Suprapubic skin (tissue), 4 donors: ENCODE data around the gene CREB5. TPM values are rescaled to one million over a fixed set of nuclear protein-coding genes. Genes with fewer than 3 reads are reported as not detected.

ENCODE experiments used
- DNase-seq, 2 donors: peaks; one replicate each; pipeline ENCODE4 v3.0.0-alpha.2; 2019; ENCODE audit warnings: low spot score in 2 of 2
- H3K27ac ChIP-seq: fragments of 200-600 bp; sonication (generic); one replicate; pipeline ENCODE4 v1.5.1; 2019
- H3K27me3 ChIP-seq: fragments of 200-600 bp; sonication (generic); one replicate; pipeline ENCODE4 v1.5.1; 2019
- H3K36me3 ChIP-seq: fragments of 200-600 bp; sonication (generic); one replicate; pipeline ENCODE4 v1.5.1; 2019
- H3K4me1 ChIP-seq: fragments of 200-600 bp; sonication (generic); one replicate; pipeline ENCODE4 v1.5.1; 2019
- H3K4me3 ChIP-seq: fragments of 200-600 bp; sonication (generic); one replicate; pipeline ENCODE4 v1.5.1; 2019; ENCODE audit warnings: mild to moderate bottlenecking
- H3K9me3 ChIP-seq: fragments of 200-600 bp; sonication (generic); one replicate; pipeline ENCODE4 v1.5.1; 2019
- CTCF ChIP-seq, 2 donors: fragments of 200-600 bp in 1 of 2; fragments of 450-650 bp in 1 of 2; sonication (generic) in 1 of 2; IDR thresholded peaks; one replicate each; pipeline ENCODE4 v1.5.1; 2016 to 2019; ENCODE audit warnings: antibody characterized with exemption in 2 of 2, mild to moderate bottlenecking in 1 of 2, moderate library complexity in 1 of 2
- EP300 ChIP-seq: sonication (generic); formaldehyde crosslinking; IDR thresholded peaks from one replicate; pipeline ENCODE4 v1.6.1; 2017; ENCODE audit warnings: antibody characterized with exemption
- POLR2A ChIP-seq, 2 donors: fragments of 450-650 bp; IDR thresholded peaks; one replicate each; pipeline ENCODE4 v1.6.1; 2017; ENCODE audit warnings: antibody characterized with exemption in 2 of 2, mild to moderate bottlenecking in 2 of 2, moderate library complexity in 2 of 2
- POLR2AphosphoS5 ChIP-seq, 3 donors: sonication (generic); formaldehyde crosslinking; IDR thresholded peaks; one replicate each; pipeline ENCODE4 v1.6.1; 2017; ENCODE audit warnings: antibody characterized with exemption in 3 of 3
- WGBS: methylation state at CpG from one replicate; pipeline ENCODE4 v1.1.5; 2018; 5-methylcytosine and 5-hydroxymethylcytosine counted together
- total RNA-seq, 4 donors: library from RNA; depleted of rRNA; stranded (reverse); fragments of >200 nt; gene quantifications; one replicate each; pipeline ENCODE4 v1.1.0, GENCODE V29; 2016

Gene CREB5
- total RNA-seq, 4 donors from 2014 or later: 6.2 to 12.1 (median 10.0) TPM

GRCh38 chr7:28554802-28555471 is 142.6 kb downstream of the CREB5 start:
- WGBS: 96% methylated on average over 4 of the region's 4 CpGs
- Histone ChIP-seq H3K9me3 (no peaks in the 10 kb centered on the region), H3K27ac (no peak overlapping the region), H3K4me3 (no peak overlapping the region), H3K4me1 (peaks cover 25% of the 10 kb centered on the region), H3K36me3 (no peaks in the 10 kb centered on the region), H3K27me3 (no peaks in the 10 kb centered on the region)
- TF ChIP-seq CTCF (IDR thresholded peaks at IDR 0.05) (no peak), EP300 (no peak), POLR2AphosphoS5 (IDR thresholded peaks at IDR 0.05) (no peak), POLR2A (IDR thresholded peaks at IDR 0.05) (no peak)
- DNase-seq: no peak

GRCh38 chr7:28556025-28556424 is 143.7 kb downstream of the CREB5 start:
- TF ChIP-seq POLR2A (IDR thresholded peaks at IDR 0.05) (no peak), POLR2AphosphoS5 (IDR thresholded peaks at IDR 0.05) (no peak), EP300 (no peak), CTCF (IDR thresholded peaks at IDR 0.05) (no peak)
- Histone ChIP-seq H3K36me3 (no peaks in the 10 kb centered on the region), H3K4me1 (peaks cover 25% of the 10 kb centered on the region), H3K27ac (no peak overlapping the region), H3K27me3 (no peaks in the 10 kb centered on the region), H3K9me3 (no peaks in the 10 kb centered on the region), H3K4me3 (no peak overlapping the region)
- DNase-seq: no peak
- WGBS: 55% methylated on average over 8 of the region's 8 CpGs

GRCh38 chr7:28556671-28557070 is 144.4 kb downstream of the CREB5 start:
- no peaks in the 10 kb centered on the region for H3K27me3 ChIP-seq
- no peaks in the 10 kb centered on the region for H3K9me3 ChIP-seq
- H3K4me3 ChIP-seq: no peak overlapping the region
- H3K27ac ChIP-seq: peak overlapping the region; percentile 30
- H3K36me3 ChIP-seq: no peaks in the 10 kb centered on the region
- peaks cover 25% of the 10 kb centered on the region for H3K4me1 ChIP-seq
- TF ChIP-seq CTCF (IDR thresholded peaks at IDR 0.05) (no peak), POLR2AphosphoS5 (IDR thresholded peaks at IDR 0.05) (no peak), POLR2A (IDR thresholded peaks at IDR 0.05) (no peak), EP300 (no peak)
- no peak for DNase-seq
- WGBS: 63% methylated on average over 2 of the region's 2 CpGs

- 44% methylated on average over 1 of the region's 1 CpG for WGBS
- no peak overlapping the region for H3K4me3 ChIP-seq
- DNase-seq: no peak
- TF ChIP-seq CTCF (IDR thresholded peaks at IDR 0.05) (no peak), POLR2AphosphoS5 (IDR thresholded peaks at IDR 0.05) (no peak), POLR2A (IDR thresholded peaks at IDR 0.05) (no peak), EP300 (no peak)
- peaks cover 25% of the 10 kb centered on the region for H3K4me1 ChIP-seq
- peak overlapping the region; percentile 37 for H3K27ac ChIP-seq
- H3K27me3 ChIP-seq: no peaks in the 10 kb centered on the region
- no peaks in the 10 kb centered on the region for H3K36me3 ChIP-seq
- no peaks in the 10 kb centered on the region for H3K9me3 ChIP-seq
Measured at GRCh38 chr7:28558236-28558635, 145.9 kb downstream of the CREB5 start.

GRCh38 chr7:28560767-28561166 is 148.4 kb downstream of the CREB5 start:
- H3K4me1 ChIP-seq: peaks cover 23% of the 10 kb centered on the region
- H3K27ac ChIP-seq: no peak overlapping the region
- 56% methylated on average over 27 of the region's 38 CpGs for WGBS
- no peaks in the 10 kb centered on the region for H3K36me3 ChIP-seq
- TF ChIP-seq POLR2A (IDR thresholded peaks at IDR 0.05) (no peak), POLR2AphosphoS5 (IDR thresholded peaks at IDR 0.05) (no peak), CTCF (IDR thresholded peaks at IDR 0.05) (no peak), EP300 (no peak)
- H3K4me3 ChIP-seq: no peak overlapping the region
- H3K27me3 ChIP-seq: no peaks in the 10 kb centered on the region
- DNase-seq: no peak
- H3K9me3 ChIP-seq: no peaks in the 10 kb centered on the region
